ENCODE data around the gene NES.

GRCh38 chr1:156657741-156658319 is 19.4 kb downstream of the NES start:
- TF ChIP-seq, protein P1, sequence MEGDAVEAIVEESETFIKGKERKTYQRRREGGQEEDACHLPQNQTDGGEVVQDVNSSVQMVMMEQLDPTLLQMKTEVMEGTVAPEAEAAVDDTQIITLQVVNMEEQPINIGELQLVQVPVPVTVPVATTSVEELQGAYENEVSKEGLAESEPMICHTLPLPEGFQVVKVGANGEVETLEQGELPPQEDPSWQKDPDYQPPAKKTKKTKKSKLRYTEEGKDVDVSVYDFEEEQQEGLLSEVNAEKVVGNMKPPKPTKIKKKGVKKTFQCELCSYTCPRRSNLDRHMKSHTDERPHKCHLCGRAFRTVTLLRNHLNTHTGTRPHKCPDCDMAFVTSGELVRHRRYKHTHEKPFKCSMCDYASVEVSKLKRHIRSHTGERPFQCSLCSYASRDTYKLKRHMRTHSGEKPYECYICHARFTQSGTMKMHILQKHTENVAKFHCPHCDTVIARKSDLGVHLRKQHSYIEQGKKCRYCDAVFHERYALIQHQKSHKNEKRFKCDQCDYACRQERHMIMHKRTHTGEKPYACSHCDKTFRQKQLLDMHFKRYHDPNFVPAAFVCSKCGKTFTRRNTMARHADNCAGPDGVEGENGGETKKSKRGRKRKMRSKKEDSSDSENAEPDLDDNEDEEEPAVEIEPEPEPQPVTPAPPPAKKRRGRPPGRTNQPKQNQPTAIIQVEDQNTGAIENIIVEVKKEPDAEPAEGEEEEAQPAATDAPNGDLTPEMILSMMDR (IDR thresholded peaks at IDR 0.05; ENCODE audit: insufficient read depth, low read length, poor library complexity, severe bottlenecking): peak; percentile 15
- no peak for TF ChIP-seq EZH2phosphoT487 (conservative IDR thresholded peaks at IDR 0.05; ENCODE audit: low read length)

Measured in SU-DHL-6 (cell line).